H1 (cell line): ENCODE results near the gene GRHL3. TPM values are rescaled to one million over a fixed set of nuclear protein-coding genes. Genes with fewer than 3 reads are reported as not detected.

ENCODE experiments used
- CTCF ChIA-PET: fragments of 300-600 bp; sonication (Branson Sonifier 250); formaldehyde crosslinking; loops from one replicate; lab custom pipeline; 2021; ENCODE audit not compliant: partially characterized antibody; lab: Charles Lee
- POLR2A ChIA-PET: fragments of 300-600 bp; sonication (Branson Sonifier 250); formaldehyde crosslinking; loops from one replicate; lab custom pipeline; 2021; ENCODE audit warnings: inconsistent platforms; ENCODE audit not compliant: partially characterized antibody; lab: Charles Lee
- DNase-seq, 2 experiments: peaks; one replicate each; pipeline versions ENCODE4 v3.0.0 to v3.0.0-alpha.2; 2010 to 2022; ENCODE audit warnings: low spot score in 2 of 2, low read depth in 1 of 2, mixed read lengths in 1 of 2
- FAIRE-seq: peaks from 2 replicates; lab custom pipeline; 2011; peaks lifted over from hg19 to GRCh38; lab: Jason Lieb, UNC
- H2AFZ ChIP-seq: 2 replicates; pipeline ENCODE4 v1.8.1; 2012; ENCODE audit warnings: low read length, inconsistent platforms
- H2AK5ac ChIP-seq: 2 replicates; pipeline ENCODE4 v1.6.1; 2013; ENCODE audit warnings: low read depth, low read length
- H2BK120ac ChIP-seq: replicated peaks from 2 replicates; pipeline ENCODE3; 2013; ENCODE audit warnings: low read depth, low read length, inconsistent platforms
- H2BK12ac ChIP-seq: 2 replicates; pipeline ENCODE4 v1.6.1; 2013; ENCODE audit warnings: low read depth, low read length
- H2BK15ac ChIP-seq: 2 replicates; pipeline ENCODE4 v1.6.1; 2013; ENCODE audit warnings: low read length
- H2BK20ac ChIP-seq: 2 replicates; pipeline ENCODE4 v1.6.1; 2013; ENCODE audit warnings: low read length
- H2BK5ac ChIP-seq: 2 replicates; pipeline ENCODE4 v1.6.1; 2013; ENCODE audit warnings: low read depth, low read length
- H3K14ac ChIP-seq: 2 replicates; pipeline ENCODE4 v1.6.1; 2013; ENCODE audit warnings: inconsistent platforms; ENCODE audit not compliant: insufficient read length
- H3K18ac ChIP-seq: 2 replicates; pipeline ENCODE4 v1.6.1; 2013; ENCODE audit warnings: low read length; ENCODE audit errors: extremely low read depth
- H3K23ac ChIP-seq: 2 replicates; pipeline ENCODE4 v1.6.1; 2013; ENCODE audit warnings: inconsistent platforms; ENCODE audit not compliant: insufficient read length
- H3K23me2 ChIP-seq: 2 replicates; pipeline ENCODE4 v1.6.1; 2013; ENCODE audit warnings: low read depth, low read length
- H3K27ac ChIP-seq: 2 replicates; pipeline ENCODE4 v1.6.1; 2011; ENCODE audit warnings: low read depth, low read length, inconsistent platforms
- H3K27me3 ChIP-seq, 4 experiments: replicated peaks in 1 of 4; 1 replicate in 1 of 4; 2 replicates in 3 of 4; pipeline versions ENCODE4 v1.6.1 to v1.8.1; 2011 to 2013; ENCODE audit warnings: low read length in 3 of 4, mild to moderate bottlenecking in 3 of 4, inconsistent platforms in 2 of 4, mixed read lengths in 2 of 4, moderate library complexity in 1 of 4; ENCODE audit not compliant: control insufficient read depth in 3 of 4, insufficient read depth in 3 of 4; ENCODE audit errors: extremely low read depth in 1 of 4
- H3K36me3 ChIP-seq, 4 experiments: 2 replicates each; pipeline versions ENCODE4 v1.6.1 to v1.8.1; 2011 to 2013; ENCODE audit warnings: mild to moderate bottlenecking in 4 of 4, low read length in 3 of 4, moderate library complexity in 2 of 4, control low read depth in 1 of 4, inconsistent platforms in 1 of 4; ENCODE audit not compliant: insufficient read depth in 4 of 4, control insufficient read depth in 2 of 4
- H3K4ac ChIP-seq: replicated peaks from 2 replicates; pipeline ENCODE3; 2013; ENCODE audit warnings: low read length, low read depth, mixed read lengths, inconsistent platforms; ENCODE audit not compliant: insufficient read length
- H3K4me1 ChIP-seq, 4 experiments: replicated peaks in 1 of 4; 1 replicate in 1 of 4; 2 replicates in 3 of 4; pipeline versions ENCODE4 v1.6.1 to v1.8.1; 2011 to 2013; ENCODE audit warnings: low read length in 3 of 4, inconsistent platforms in 2 of 4, mixed read lengths in 1 of 4; ENCODE audit not compliant: insufficient read depth in 4 of 4, control insufficient read depth in 3 of 4
- H3K4me2 ChIP-seq, 2 experiments: 2 replicates each; pipeline versions ENCODE4 v1.6.1 to v1.8.1; 2011 to 2013; ENCODE audit warnings: low read depth in 2 of 2, low read length in 2 of 2, control low read depth in 1 of 2, inconsistent platforms in 1 of 2, mild to moderate bottlenecking in 1 of 2; ENCODE audit not compliant: insufficient read depth in 1 of 2
- H3K4me3 ChIP-seq, 4 experiments: fragments of 200-600, 300-600 bp in 1 of 4; sonication (generic), shearing (Covaris generic), sonication (Bioruptor Twin) in 1 of 4; 2 replicates each; pipeline versions ENCODE4 v1.5.1 to v1.8.1; 2011 to 2016; ENCODE audit warnings: low read length in 4 of 4, low read depth in 3 of 4, control low read depth in 2 of 4, inconsistent platforms in 2 of 4, mild to moderate bottlenecking in 2 of 4, mixed read lengths in 1 of 4, moderate library complexity in 1 of 4; ENCODE audit not compliant: insufficient read depth in 2 of 4; ENCODE audit errors: extremely low read depth in 1 of 4
- H3K56ac ChIP-seq: replicated peaks from 2 replicates; pipeline ENCODE3; 2013; ENCODE audit warnings: low read depth, mild to moderate bottlenecking, mixed read lengths, low read length, inconsistent platforms; ENCODE audit not compliant: insufficient read length
- H3K79me1 ChIP-seq: 2 replicates; pipeline ENCODE4 v1.6.1; 2013; ENCODE audit warnings: low read depth, low read length, control low read depth
- H3K79me2 ChIP-seq, 2 experiments: 2 replicates each; pipeline versions ENCODE4 v1.6.1 to v1.8.1; 2012 to 2013; ENCODE audit warnings: low read length in 2 of 2, mild to moderate bottlenecking in 2 of 2, inconsistent platforms in 1 of 2; ENCODE audit not compliant: insufficient read depth in 2 of 2, control insufficient read depth in 1 of 2
- H3K9ac ChIP-seq, 4 experiments: replicated peaks in 1 of 4; 1 replicate in 1 of 4; 2 replicates in 3 of 4; pipeline versions ENCODE4 v1.6.1 to v1.8.1; 2011 to 2013; ENCODE audit warnings: low read depth in 3 of 4, low read length in 3 of 4, control low read depth in 2 of 4, mild to moderate bottlenecking in 2 of 4, moderate library complexity in 2 of 4, inconsistent platforms in 1 of 4; ENCODE audit errors: extremely low read depth in 1 of 4
- H3K9me3 ChIP-seq, 2 experiments: 2 replicates each; pipeline versions ENCODE4 v1.6.1 to v1.8.1; 2012 to 2013; ENCODE audit warnings: mild to moderate bottlenecking in 2 of 2, moderate library complexity in 2 of 2, control low read depth in 1 of 2, inconsistent platforms in 1 of 2, low read depth in 1 of 2, low read length in 1 of 2, mixed read lengths in 1 of 2; ENCODE audit not compliant: insufficient read depth in 2 of 2
- H4K20me1 ChIP-seq, 2 experiments: replicated peaks in 1 of 2; 2 replicates each; pipeline versions ENCODE3 to v1.8.1; 2011 to 2013; ENCODE audit warnings: inconsistent platforms in 2 of 2, low read length in 2 of 2, mild to moderate bottlenecking in 1 of 2; ENCODE audit not compliant: insufficient read depth in 2 of 2, control insufficient read depth in 1 of 2
- H4K5ac ChIP-seq: 2 replicates; pipeline ENCODE4 v1.6.1; 2013; ENCODE audit warnings: low read length, low read depth, mixed read lengths, inconsistent platforms; ENCODE audit not compliant: insufficient read length
- H4K8ac ChIP-seq: 2 replicates; pipeline ENCODE4 v1.8.0; 2013; ENCODE audit warnings: mild to moderate bottlenecking, moderate library complexity, low read length, inconsistent platforms; ENCODE audit not compliant: insufficient read depth; ENCODE audit errors: extremely low read depth
- H4K91ac ChIP-seq: replicated peaks from 2 replicates; pipeline ENCODE3; 2013; ENCODE audit warnings: low read length, mixed read lengths, inconsistent platforms; ENCODE audit not compliant: insufficient read length
- BACH1 ChIP-seq: IDR thresholded peaks from 2 replicates; pipeline ENCODE4 v1.6.1; 2012; ENCODE audit warnings: low read length, improper control_type of control experiment
- SAP30 ChIP-seq: fragments of 300-600 bp; sonication (generic); IDR thresholded peaks from 2 replicates; pipeline ENCODE4 v1.7.1; 2012; ENCODE audit warnings: low read length, moderate library complexity, mild to moderate bottlenecking, inconsistent platforms; ENCODE audit not compliant: insufficient read depth, insufficient replicate concordance
- WGBS, 2 experiments: shearing (Covaris generic) in 1 of 2; methylation state at CpG; one replicate each; pipeline versions ENCODE4 v1.1.6 to v1.1.7; 2013 to 2015; ENCODE audit warnings: low lambda C conversion rate in 2 of 2, mixed read lengths in 2 of 2, inconsistent platforms in 1 of 2, low coverage in 1 of 2, missing lambda C conversion rate in 1 of 2; ENCODE audit not compliant: insufficient replicate concordance in 2 of 2, insufficient coverage in 1 of 2, insufficient read length in 1 of 2; ENCODE audit errors: extremely low coverage in 1 of 2, missing lambda C conversion rate in 1 of 2; 5-methylcytosine and 5-hydroxymethylcytosine counted together
- polyA plus RNA-seq, 7 experiments: library from polyadenylated mRNA; depleted of rRNA in 3 of 7; stranded (reverse) in 5 of 7; unstranded in 2 of 7; fragments of >200 nt in 5 of 7; fragments of 200-250 nt in 2 of 7; gene quantifications; 1 replicate in 5 of 7; 2 replicates in 1 of 7; 4 replicates in 1 of 7; pipeline versions ENCODE4 v1.2.1 to v1.2.3, GENCODE V29; 2011 to 2013; ENCODE audit warnings: missing spikeins in 2 of 7, mixed read lengths in 2 of 7
- total RNA-seq: library from RNA; stranded (reverse); fragmentation: NEBNext Ultra II Directional; extraction: Animal tissue kit (Norgen Biotek cat#: 25700); gene quantifications from 2 replicates; pipeline ENCODE4 v1.2.1, GENCODE V29; 2021

The GRHL3 gene
- total and polyA plus RNA-seq, 2 of the 8 experiments (the other 6 are each of a cell fraction or from before 2014, with no cell fraction given) = 0.80 to 1.8 TPM

- DNase-seq = no peak
- POLR2A ChIA-PET = interaction anchor here (1.8 to 2.2 kb wide), 2 partner anchors 13 to 15 kb away, joined by 7 read pairs; no protein-coding TSS in a partner anchor
- no peaks in the 10 kb centered on the region; the same call in 1 of the 2 replicates for H3K23me2 ChIP-seq
- TF ChIP-seq BACH1 = no peak
- TF ChIP-seq SAP30 = no peak
Measured at GRCh38 chr1:24301785-24302175, 17.4 kb upstream of the GRHL3 start.

More at GRCh38 chr1:24301785-24302175, 17.4 kb upstream of the GRHL3 start:
- Histone ChIP-seq H3K27me3 (no peaks in the 10 kb centered on the region), H3K79me2 (no peaks in the 10 kb centered on the region), H3K4ac (no peak overlapping the region), H3K9me3 (no peaks in the 10 kb centered on the region), H2BK15ac (no peak overlapping the region), H2AK5ac (no peak overlapping the region), H2BK120ac (no peak overlapping the region), H2BK20ac (no peak overlapping the region), H3K23ac (no peak overlapping the region), H3K14ac (no peak overlapping the region), H3K27ac (no peak overlapping the region), H3K4me3 (no peak overlapping the region), H4K91ac (no peak overlapping the region), H2BK5ac (no peak overlapping the region), H2BK12ac (no peak overlapping the region), H3K36me3 (no peaks in the 10 kb centered on the region), H4K8ac (no peak overlapping the region), H3K4me1 (peaks cover 0 to 10% (median 5%) of the 10 kb centered on the region in 4 experiments; a peak in 3 of 7 replicates), H4K20me1 (no peaks in the 10 kb centered on the region), H4K5ac (no peak overlapping the region), H3K79me1 (no peaks in the 10 kb centered on the region), H3K56ac (no peak overlapping the region), H3K9ac (no peak overlapping the region), H3K4me2 (no peak overlapping the region), H2AFZ (no peak overlapping the region), H3K18ac (no peak overlapping the region)
- CTCF ChIA-PET = interaction anchor here (1.0 to 6.4 kb wide), 8 partner anchors 9 to 102 kb away, joined by 3 to 56 read pairs (median 6); no protein-coding TSS in a partner anchor
- 84% methylated on average over 4 of the region's 4 CpGs; no CpG with 5 or more reads in 1 of the 2 experiments for WGBS, 2 experiments
- FAIRE-seq = no peak
